DMS114 treated with DMSO at 0.1 percent for 48 hours (cell line): ENCODE results near the gene FAR2.
"Not testable (repeated sequence)": the region's sequence is repeated elsewhere in the genome, so short reads cannot be mapped to it uniquely, and the experiment has no call there.

ENCODE experiments used
- DNase-seq: peaks from one replicate; lab custom pipeline; 2025; ENCODE audit not compliant: unreplicated experiment; lab: John Stamatoyannopoulos, UW

FAR2 gene

DNA sequence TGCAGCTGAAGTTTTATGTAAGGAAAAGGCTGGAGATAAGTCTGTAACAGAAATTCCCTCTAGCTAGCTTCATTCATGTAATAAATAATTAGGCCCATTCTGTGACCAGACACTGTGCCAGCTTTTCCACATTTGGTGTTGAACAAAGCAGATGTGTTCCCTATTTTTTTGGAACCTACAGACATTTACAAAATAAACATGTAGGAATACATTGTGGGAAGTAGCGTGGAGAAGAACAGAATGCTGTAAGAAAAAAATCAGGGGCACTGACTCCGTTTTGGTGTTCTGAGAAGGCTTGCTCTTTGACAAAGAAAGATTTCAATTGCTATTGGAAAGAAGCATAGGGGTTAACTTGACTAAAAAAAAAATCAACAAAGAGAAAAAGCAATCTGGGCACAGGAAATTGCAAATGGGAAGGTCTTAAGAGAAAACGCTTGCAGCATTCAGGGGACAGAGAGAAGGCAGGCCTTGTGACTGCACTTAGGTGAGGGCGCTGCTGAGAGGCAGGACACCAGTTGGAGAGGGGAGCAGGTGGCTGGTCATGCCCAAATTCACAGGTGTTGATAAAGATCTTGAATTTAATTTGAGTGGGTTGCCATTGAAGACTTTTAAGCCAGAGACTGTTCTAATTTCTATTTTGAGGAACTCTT is 4.0 kb downstream of the FAR2 start:
- no peak for DNase-seq

DNA sequence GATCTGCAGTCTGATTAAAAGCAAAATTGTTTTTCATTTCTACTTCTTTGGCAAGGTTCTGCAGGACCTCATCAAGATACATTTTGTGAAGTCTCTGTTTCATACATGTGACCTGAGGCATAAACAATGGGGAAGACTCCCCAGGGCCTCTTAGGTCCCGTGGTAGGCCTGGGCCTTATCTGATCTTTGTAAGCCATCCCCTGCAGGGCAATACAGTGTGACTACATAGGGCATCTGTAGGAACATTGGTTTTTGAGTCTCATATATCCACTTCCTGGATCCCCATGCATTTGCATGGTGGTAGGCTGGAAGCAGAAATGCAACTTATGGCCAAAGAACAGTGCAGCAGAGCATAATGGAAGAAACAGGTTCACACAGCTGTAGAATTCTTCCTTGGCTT is 6.0 kb downstream of the FAR2 start:
- no peak for DNase-seq

DNA sequence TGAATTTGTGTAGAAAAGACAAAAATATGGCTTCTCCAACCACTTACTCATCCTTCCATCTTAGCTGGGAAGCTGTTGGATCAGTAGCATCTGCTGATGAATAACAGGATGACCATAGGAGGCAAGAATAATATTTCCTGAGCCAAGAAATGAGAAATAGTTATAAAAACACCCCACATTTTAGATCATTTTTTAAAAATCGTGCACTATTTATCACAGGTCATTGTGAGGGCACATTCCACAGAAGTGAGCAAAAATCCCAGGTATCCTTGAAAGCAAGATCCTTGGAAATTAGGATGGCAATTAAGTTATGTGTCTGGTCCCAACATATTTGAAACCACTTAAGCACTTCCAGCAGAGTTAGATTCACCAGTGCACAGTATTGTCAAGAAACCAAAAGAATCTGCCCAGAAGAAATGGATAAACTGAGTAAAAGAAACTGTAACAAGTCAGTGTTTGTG is 8.4 kb downstream of the FAR2 start:
- no peak for DNase-seq

DNA sequence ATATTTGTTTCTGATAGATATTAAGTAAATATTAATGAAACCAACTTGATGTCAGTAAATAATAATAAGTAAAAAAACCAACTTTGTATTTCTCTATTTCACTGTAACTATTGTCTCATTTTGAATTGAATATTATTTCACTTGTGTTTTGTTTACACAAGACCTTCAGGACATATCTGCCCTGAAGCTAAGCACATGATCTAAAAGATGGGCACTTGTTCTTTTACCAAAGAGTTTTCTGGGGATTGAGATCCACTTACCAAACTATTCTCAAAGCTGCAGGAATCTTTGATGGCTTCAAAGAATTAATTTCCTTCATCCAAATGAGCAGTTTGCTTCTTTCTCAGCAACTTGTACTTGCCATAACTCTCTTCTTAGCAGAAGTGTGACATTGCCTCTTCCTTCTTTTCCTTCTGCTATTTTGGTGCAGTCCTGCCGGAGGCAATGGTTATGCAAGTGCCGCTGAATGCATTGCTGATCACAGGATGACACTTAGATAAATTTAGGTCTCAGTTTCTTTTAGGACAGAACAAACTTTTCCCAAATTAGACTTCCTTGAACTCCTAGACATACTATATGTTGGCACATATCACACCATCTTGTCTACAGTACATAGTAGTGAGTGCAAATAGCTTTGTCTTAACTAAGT is 9.2 kb downstream of the FAR2 start:
- no peak for DNase-seq

DNA sequence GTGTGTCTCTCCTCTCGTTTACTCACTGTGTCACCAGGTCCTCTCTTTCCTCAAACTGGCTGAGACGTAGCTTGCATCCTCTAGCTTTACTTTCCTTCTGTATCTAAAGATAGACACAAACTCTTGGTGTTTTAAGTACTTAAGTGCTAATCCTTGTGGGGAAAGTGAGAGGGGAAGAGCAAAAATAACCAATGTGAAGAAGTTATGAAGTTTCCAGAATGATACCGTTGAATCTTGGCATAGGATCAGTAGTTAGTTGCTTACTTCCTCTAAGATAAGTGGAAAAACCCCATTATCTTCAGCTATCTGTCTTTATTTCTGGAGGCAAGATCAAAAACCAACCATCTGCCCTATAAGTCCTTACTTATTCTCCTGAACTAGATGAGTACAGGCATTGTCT is 10.6 kb downstream of the FAR2 start:
- DNase-seq: no peak

DNA sequence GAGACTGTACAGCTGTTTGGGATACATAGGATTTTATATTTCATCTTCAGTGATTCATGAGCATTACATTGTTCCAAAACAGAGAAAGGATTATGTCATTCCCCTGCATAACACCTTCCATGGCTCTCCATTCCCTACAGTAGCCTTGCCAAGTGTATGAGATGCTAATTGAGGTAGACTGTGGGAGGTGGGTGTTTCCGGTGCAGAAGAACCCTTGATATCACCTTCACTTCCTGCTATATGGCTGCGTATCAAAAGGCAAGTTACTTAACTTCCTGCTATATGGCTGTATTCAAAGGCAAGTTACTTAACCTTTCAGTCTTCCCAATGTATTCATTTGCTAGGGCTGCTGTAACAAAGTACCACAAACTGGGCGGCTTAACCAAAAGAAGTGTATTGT is 11.2 kb downstream of the FAR2 start:
- no peak for DNase-seq

DNA sequence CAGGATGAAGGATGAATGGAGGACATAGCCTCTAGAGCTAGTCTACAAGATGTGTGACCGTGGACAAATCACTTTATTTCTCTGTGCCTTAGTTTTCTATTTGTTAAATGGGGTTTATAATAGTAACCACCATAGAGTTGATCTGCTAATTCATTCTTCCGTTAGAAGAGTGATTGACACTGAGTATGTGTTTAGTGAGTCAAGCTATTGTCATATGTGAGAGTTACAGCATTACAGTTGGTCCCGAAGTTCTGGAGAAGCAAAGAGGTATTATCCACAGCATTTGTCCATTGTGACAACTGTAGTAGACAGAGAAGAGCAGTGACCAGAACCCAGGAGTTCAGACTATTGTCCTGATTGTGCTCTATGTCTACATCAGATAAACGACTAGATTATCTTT is 14.1 kb downstream of the FAR2 start:
- DNase-seq: no peak

DNA sequence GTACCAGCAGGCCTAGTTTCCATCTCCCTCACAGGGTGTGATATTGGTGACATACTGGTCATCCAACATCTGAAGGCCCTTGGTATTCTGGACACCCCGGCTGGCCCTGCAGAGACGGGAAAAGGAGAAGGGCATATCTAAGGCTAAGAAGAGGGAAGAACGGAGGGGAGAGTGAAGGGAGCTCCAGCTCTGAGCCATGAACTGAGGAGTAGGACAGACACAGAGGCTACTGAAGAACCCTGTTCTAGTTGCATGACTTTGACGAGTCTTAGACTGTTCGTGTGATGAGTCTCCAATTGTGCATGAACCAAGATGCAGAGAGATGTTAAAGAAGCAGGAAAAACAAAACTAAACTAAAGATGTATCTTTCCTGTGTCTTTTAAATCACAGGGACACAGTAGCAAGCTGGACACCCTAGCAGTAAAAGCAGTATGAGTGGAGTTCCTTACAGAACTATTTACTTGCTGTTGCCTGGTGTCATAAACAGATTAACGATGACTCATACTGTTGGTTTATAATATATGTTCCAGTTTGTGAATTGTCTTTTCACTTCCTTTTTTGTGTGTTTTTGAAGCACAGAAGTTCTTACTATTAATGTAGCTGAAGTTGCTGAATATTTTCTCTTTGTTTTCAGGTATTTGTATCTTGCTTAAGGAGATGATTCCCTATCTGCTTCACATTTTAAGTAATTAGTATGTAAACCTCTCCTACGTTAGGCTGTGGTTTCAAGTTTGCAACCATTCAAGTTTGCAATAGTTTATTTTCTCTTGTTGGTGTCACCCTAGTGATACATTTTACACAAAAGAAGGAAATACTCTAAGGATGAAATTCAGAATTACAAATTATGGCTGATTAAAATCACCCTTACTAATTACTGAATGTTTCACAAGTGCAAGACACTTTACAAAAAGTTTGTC is 15.7 kb downstream of the FAR2 start:
- DNase-seq: no peak

DNA sequence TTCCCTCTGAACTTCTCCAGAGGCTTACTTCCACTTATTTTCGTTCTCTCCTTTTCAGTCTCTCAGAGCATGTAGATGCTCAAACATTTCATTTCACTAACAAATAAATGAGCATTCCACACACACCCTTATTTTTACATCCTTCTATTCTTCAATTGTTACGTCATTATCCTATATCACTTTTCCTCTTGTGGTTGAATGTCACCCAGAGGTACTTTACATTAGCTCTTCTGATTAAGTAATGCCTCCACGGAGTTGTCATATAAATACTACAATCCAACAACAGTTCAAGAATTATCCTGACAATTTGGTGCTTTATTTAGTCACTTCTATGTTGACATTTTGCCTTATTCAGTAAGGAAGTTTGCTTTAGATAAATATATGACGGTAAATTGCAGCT is 18.4 kb downstream of the FAR2 start:
- no peak for DNase-seq

DNA sequence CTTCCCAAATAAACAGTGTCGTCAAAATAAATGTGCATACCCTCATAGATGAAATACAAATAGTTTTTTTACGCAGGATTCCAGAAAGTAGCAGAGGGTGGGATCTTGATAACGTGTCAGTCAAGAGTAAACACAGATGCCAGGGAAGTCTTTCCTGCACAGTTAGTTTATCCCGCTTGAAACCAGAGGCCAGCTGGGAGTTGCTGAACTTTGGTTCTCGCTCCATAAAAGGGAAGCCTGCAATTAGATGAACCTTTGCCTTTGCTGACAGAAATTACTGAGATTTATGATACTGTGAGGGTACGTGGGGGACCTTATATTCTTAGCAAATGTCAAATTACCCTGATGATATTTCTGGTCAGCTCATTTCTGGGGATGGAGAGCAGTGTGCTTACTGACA is 18.9 kb downstream of the FAR2 start:
- no peak for DNase-seq

DNA sequence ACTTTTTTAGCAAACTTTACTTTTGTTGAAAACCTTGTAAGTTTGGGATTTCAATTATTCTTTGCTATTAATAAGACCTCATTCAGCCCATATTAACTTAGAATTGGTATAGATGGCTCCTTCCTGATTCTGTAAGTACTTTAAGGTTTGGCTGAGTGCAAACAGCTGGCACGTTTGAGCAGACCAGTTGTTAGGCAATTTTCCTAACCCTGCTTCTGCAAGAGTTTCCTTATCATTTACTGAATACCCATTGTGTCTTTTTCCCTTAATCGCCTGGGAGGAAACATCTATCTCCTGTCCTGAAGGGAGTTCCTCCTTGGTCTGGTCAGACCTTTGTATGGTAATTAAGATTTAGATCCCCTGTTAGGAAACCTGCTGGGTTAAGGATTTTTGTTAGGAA is 20.9 kb downstream of the FAR2 start:
- DNase-seq: not testable (repeated sequence)

DNA sequence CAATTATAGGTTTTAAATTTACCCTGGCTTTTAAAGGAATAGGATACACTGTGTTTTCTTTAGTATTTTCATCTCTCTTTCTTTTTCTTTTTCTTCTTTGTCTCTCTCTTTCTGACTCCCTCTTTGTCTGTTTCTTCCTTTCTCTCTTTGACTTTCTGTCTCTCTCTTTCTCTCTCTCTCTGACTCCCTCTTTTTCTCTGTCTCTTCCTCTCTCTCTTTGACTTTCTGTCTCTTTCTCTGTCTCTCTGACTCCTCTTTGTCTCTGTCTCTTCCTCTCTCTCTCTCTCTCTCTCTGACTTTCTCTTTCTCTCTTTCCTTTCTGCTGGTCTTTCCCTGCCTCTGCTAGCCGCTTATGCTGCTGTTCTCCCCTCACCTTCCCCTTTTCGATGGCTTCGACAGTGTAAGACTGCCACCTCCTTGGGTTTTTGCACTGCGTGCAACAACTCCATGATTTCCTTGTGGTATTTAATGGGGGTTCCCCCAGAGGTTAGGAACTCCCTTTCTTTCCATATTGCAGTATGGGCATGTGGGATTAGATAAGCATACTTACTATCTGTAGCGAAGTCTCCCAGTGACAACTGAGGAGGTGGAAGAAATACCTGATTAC is 21.5 kb downstream of the FAR2 start:
- DNase-seq: not testable (repeated sequence)

DNA sequence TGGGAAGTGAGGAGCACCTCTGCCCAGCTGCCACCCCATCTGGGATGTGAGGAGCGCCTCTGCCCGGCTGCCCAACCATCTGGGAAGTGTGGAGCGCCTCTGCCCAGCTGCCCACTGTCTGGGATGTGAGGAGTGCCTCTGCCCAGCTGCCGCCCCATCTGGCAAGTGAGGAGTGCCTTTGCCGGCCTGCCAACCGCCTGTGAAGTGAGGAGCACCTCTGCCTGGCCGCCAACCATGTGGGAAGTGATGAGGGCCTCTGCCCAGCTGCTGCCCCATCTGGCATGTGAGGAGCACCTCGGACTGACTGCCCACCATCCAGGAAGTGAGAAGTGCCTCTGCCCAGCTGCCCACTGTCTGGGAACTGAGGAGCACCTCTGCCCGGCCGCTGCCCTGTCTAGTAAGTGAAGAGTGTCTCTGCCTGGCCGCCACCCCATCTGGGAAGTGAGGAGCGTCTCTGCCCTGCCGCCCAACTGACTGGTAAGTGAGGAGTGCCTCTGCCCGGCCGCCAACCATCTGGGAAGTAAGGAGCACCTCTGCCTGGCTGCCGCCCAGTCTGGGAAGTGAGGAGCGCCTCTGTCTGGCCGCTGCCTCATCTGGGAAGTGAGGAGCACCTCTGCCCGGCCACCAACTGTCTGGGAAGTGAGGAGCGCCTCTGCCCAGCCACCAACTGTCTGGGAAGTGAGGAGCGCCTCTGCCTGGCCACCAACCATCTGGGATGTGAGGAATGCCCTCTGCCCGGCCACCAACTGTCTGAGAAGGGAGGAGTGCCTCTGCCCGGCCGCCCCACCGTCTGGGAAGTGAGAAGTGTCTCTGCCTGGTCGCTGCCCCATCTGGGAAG is 22.6 kb downstream of the FAR2 start:
- no peak for DNase-seq

DNA sequence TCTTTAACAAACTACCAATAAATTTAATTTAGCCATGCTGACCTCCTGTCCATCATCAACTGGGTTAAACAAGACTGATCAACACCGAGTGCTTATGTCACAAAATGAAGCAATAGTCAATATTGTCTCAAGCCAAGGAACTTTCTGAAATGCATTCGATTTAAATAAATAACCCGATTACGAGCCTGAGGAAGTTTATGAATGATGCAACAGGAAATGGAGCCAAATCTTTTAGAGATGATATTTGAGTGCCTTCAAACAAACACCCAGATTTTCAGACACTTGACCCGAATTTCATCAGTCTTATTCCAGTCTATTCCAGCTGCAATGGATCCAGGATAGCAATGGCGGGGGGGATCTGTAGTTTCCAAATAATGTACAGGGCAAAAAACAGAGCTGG is 27.9 kb downstream of the FAR2 start:
- no peak for DNase-seq

DNA sequence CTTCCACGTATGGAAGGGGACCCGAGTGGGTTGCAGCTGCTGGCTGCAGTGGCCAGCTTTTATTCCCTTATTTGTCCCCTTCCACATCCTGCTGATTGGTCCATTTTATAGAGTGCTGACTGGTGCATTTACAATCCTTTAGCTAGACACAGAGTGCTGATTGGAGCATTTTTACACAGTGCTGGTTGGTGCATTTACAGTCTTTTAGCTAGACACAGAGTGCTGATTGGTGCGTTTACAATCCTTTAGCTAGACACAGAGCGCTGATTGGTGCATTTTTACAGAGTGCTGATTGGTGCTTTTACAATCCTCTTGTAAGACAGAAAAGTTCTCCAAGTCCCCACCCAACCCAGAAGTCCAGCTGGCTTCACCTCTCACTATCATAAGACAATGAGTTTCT is 33.2 kb downstream of the FAR2 start:
- DNase-seq: not testable (repeated sequence)

DNA sequence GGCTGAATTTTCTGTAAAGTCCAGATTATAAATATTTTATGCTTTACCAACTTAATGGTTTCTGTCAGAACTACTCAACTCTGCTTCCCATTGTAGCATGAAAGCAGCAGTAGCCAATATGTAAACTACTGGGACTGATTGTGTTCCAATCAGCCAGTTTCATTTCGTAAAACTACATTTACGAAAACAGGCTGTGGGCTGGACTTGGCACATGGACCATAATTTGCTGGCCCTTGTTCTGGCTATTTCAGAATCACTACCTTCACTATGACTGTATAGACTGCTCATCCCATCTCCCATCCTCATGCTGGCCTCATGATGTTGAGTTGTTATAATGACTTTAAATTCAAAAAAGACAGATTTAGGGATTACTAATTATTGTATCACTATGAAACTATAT is 38.7 kb downstream of the FAR2 start:
- no peak for DNase-seq

DNA sequence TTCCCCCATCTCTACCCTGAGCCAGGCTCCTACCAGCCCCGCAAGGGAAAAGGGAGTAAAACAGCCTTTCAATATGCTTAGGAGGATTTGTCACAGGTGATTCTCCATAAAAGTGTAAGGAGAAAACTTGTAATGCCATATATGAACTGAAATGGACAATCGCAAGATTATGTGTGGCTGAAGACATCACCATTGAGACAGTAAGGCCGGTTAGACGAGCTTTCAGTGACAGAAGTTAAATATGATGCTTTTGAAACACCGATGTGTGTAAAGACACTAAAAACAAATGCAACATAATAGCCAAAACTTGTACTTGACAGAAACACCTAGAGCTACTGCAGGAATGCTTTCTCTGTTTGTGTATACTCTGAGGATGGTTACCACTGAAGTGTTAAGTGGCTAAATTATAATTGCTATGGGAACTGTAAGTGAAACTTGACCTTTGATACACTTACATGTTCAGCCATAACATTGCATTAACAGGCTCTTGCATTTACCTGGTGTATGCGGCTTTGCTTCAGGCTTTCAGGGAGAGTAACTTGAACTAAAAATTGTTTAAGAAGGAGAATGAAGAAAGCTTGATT is 42.3 kb downstream of the FAR2 start:
- DNase-seq: no peak

DNA sequence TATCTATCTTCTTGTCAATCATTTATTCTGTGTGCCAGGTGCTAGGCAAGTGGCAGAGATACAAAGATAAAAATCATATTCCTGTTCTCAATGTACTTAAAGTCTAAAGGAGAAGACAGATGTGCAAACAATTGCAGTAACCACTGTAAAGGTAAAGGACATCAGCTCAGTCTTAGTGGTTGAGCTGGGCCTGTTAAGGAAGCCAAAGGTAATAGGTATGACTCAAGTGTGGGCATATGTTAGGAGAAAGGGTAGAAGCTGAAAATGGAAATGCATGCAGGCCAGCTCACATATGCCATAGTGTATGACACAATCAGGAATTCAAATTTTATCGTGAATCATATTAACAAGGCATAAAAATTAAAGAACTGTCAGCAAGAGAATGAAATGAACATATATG is 49.8 kb downstream of the FAR2 start:
- no peak for DNase-seq

DNA sequence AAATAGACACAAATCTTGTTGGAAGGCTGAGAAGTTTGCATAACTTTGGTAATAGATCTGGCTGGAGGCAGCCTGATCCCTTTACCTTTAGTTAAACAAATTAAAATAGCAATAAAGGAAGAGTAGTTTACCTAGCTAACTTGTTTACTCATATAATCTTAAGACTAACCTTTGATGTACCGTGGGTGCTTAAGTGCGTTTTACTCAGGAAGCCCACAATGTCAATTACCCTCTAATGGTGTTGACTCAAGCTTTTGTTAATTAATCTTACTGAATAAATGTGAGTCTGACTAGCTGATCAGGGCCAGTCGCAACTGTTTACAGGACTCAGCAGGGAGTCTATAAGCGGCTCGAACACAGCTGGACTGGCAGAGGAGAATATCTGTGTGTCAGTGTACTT is 51.5 kb downstream of the FAR2 start:
- DNase-seq: no peak

DNA sequence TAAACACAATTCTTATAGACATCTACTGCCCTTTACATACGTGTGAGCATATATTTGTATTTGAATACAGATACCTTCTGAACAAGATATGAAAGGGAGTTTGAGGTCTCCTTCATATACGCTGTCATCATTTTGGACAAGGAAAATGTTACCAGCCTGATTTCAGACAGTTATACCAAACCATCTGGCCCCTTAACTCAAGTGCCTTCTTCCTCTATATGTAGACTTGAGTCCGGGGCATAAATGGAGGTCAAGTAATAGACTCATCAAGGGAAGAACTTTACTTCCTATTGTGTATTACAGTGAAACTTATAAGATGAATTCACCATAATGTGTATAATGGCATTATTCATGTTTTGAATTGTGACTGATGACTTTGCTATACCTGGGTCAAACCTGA is 52.2 kb downstream of the FAR2 start:
- DNase-seq: no peak
